Islet precursor cell (in vitro differentiated cells): ENCODE results near the gene DAB2IP.
"Not testable (repeated sequence)": the region's sequence is repeated elsewhere in the genome, so short reads cannot be mapped to it uniquely, and the experiment has no call there.

ENCODE experiments used
- DNase-seq: peaks from one replicate; pipeline ENCODE4 v3.0.0-alpha.2; 2018

DAB2IP gene

DNA sequence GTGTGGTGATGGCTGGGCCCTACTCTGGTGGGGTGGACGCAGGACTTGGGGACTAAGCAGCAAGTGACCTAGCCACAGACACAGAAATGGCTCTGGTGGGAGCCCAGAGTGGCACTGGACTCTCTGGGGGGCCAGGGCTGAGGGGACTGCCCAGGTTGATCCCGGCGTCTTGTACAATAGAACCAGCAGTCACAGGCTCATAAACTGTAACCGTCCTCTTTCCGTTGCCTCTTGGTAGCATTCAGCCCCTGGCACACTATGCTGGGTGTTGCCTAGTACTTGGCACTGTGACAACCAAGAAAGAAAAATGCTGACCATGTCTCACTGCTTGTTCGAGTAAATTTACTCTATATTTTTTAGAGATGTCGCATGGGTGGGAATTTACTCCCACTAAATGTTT, 80.5 kb downstream of the DAB2IP start:
- DNase-seq = no peak

- no peak for DNase-seq
Observed at GRCh38 chr9:121732389-121732788, 81.0 kb downstream of the DAB2IP start.

DNA sequence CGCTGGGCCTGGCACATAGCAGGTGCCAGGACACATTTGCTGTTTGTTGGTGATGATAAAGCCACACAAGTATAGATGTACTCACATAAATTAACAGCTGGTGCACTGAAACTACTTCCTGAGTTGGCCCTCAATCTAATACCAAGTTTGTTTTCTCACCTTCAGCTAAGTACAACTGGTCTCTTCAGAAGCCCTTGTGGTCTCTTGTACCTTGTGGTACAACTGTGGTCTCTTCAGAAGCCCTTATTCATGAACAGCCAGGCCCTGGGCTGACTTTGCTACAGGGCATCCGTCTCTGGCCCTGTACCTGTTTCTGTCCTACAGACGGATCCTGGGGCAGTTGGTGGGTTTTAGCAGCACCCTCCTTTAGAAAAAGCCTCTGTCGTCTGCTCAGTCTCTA, 81.5 kb downstream of the DAB2IP start:
- no peak for DNase-seq

- DNase-seq = no peak
Observed at GRCh38 chr9:121734465-121734864, 83.0 kb downstream of the DAB2IP start.

DNA sequence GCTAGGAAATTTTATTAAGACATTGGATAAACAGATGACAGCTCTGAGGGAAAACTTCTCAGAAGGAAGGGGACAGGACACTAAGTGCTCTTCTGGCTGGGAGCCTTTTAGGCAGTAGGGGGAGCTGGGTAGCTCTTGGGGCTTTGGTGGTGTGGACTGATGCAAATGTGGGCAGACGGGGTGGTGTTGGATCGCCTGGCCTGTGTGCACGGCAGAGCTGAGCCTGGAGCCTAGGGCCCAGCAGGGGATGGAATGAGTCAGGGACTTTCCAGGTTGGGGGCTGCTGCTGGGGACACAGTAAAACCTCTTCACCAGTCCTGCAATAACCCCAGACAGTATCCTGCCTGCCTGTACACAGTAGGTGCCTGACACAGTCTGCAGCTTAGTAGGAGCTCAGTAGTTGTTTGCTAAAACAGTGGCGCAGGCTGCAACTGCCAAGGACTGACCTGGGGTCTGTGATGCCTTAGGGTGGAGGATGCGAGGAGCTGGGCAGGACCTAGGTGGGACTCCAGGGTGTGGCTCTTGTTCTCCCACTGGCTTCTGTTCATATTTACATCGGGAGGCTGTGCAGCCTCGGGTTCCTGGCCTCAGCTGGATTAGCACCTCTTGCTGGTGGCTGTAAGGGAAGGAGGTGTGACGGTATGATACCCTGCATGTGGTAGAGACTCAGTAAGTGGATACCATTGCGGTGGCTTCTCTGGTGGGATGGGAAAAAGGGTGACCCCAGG, 83.8 kb downstream of the DAB2IP start:
- DNase-seq = peak; percentile 94

DNA sequence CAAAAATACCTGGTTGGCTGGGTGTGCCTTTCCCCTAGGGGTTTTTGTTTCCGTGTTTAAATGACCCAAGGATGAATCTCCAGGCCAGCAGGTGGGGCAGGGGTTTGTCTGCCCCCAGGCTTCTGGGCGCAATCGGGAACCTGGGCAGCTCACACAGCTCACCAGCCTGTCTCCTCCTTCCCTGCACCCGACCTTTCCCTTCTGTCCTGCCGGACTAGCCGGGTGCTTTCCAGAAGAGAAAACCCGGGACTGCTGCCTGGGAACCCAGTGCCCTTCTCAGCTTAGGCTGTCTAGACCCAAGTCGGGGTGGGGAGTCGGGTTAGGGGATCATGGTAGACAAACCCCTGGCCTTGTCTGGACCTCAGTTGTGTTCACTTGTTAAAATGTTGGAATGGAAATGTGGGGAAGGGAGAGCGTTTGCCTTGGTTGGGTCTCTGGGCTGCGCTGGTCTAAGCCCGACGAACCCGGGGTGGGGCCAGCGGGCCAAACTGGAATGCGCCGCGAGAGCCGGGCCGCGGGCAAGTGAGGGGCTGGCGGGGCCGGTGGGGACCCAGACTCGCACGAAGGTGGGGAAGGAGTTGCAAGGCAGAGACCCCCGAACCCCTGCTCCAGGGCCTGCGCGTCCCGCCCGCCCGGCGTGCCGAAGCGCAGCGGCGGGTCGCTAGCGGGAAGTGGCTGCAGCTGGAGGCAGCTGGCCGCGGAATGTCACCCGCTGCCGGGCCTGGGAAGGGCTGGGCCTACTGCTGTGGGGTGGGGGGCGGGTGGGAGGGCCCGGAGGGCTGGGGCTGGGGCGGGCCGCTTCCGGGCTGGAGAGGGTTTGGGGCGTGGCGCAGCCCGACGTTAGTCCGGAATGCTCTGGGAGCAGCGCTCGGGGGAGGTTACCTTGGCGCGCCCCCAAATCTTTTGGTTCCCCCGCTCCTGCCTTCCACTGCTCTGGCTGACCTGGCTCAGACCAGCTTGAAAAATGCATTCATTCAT, 84.6 kb downstream of the DAB2IP start:
- peak; percentile 88 for DNase-seq

DNA sequence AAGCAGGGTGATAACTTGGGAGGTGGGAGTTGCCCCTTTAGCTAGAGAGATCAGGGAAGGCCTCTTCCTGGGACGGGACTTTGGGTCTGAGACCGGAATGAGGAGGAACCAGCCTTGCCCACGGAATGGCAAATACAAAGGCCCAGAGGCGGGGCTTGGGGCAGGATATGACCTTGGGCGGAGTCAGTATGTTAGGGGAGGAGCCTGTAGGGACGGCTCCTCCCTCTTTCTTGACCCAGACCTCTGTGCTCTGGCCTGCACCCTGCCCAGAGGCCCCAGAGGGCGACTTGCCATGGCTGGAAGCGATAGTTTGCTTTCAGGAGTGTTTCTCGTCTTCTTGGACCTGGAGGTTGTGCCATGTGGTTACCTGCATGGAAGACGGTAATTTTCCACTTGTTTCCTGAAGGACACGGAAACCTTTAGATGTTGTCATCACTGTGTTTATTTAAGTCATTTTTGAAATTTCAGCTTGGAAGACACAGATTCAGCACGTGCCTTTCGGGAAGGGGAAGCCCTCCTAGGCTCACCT, 85.6 kb downstream of the DAB2IP start:
- peak; percentile 79 for DNase-seq

DNA sequence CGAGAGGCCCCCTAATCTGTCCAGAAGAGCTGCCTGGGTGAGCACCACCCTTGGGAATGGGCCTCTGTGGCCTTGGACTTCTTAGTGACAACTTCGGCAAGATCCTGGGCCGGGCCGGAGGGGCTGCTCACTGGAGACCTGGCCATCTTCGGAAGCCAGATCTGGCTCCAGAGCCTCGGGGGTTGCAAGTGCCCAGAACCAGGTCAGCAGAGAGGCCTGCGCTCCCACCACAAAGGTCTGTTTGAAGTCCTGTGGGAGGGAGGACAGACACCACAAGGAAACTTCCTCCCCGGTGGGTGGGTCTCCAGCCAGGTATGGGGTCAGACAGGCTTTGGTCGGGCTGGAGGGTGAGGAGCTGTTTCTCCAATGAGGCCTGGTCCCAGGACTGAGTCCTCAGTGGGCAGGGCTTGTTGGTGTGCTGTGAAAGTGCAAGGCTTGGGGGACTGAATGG, 86.1 kb downstream of the DAB2IP start:
- peak; percentile 78 for DNase-seq

DNA sequence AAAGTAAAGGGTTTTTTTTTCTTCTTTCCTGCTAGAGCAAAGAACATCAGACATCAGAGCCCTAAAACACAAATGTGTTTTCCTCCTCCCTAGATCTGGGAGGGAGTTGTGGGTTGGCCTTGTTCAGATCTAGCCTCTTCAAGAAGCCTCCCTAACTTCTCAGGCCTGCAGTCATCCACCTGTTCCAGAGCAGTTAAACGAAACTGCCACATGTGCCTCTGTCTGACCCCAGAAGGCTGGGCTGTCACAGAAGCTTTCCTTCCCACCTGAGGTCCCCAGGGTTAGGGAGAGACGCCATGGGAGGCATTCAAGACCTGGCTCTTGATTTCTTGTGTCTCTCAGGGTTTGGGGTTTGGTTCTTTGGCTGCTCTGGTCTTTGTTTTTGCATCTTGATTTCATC, 87.0 kb downstream of the DAB2IP start:
- DNase-seq = no peak

DNA sequence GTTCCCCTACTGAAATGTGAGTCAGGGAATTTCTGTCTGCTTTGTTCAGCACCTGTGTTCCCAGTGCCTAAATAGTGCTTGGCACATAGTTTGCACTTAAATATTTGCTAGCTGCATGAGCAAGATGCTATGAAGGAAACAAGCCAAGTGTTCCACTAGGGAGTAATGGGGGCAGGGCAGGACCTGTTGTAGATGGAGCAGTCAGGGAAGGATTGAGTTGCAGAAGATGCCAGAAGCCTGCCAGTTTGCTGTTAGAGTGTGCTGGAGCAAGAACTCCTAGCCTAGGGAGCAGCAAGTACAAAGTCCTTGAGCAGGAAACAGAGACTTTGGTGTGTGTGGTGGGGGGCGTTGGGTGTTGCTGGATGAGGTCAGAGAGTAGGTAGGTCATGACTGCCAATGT, 87.5 kb downstream of the DAB2IP start:
- DNase-seq = no peak

- no peak for DNase-seq
Observed at GRCh38 chr9:121739971-121740370, 88.5 kb downstream of the DAB2IP start.

DNA sequence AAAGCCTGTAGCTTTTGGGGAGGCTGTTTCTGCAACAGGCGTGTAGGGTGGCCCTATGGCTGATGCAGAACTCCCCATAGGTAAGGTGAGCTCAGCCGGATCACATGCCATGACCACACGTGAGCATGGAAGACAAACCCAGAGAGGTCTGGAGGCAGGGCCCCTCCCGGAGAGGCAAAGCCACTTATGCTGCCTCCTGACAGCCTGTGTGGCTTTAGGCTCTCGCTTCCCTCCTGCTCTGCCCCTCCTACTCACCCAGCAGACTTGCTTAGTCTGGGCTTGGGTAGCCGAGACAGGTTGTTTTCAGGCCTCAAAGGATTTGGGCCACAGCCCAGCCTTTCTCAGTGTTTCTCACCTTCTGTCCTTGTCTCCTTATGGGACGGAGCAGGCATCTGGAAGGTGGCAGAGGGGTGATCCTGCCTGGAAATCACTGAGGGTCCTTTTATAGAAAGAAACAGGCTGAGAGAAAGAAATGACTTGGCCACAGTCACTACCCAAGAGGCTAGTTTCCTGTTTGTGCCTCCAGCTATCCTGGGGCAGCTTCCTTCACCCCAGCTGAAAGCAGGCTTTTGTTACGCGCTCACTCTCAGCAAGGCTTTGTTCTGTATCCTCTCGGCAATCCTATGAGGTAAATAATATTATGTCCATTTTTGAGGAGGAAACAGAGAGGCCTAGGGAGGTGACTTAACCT, 89.9 kb downstream of the DAB2IP start:
- DNase-seq = peak; percentile 81

DNA sequence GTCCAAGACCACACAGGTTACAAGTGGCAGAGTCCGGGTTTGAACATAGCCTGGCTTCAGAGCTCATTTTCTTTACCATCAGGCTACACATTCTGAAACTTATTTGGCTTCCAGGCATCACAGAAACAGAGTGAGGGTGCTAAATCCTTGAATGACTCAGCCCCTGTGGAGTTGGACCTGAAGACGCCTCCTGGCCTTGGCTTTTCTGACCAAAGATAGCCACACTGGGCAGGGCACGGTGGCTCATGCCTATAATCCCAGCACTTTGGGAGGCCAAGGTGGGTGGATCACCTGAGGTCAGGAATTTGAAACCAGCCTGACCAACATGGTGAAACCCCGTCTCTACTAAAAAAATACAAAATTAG, 90.5 kb downstream of the DAB2IP start:
- not testable (repeated sequence) for DNase-seq

GRCh38 chr9:121742923-121743322, 91.5 kb downstream of the DAB2IP start:
- no peak for DNase-seq

GRCh38 chr9:121743441-121744001, 92.1 kb downstream of the DAB2IP start:
- DNase-seq = peak; percentile 96

DNA sequence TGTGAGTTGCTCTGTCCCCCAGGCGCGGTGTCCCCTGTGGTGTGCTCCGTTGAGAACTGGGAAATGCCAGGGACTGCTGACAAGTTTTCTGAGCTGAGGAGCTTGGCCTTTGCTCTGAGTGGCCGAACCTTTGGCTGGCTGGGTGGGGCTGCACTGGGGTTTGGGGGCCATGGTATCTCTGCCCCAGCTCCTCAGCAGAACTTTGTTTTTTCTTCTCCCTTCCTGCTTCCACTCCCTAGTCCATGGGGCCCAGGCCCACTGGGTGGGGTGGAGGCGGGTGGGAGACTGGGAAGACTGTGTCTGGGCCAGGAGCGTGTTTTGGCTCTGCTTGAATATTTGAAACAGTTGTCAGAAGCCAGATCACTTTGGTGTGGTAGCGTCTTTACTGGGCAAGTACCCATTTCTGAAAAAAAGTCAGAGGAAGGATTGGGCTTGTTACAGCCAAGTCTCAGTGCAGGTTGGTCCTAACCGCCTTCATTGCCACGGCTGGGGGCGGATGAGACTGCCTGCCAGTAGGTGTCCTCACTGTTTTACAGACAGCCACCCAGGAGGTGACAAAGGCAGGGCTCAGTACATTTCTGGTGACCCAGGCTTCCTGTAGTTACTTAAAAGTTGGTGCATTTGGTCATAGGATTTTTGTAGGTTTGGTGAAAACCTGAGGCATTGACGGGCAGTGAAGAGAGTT, 92.7 kb downstream of the DAB2IP start:
- peak; percentile 86 for DNase-seq

DNA sequence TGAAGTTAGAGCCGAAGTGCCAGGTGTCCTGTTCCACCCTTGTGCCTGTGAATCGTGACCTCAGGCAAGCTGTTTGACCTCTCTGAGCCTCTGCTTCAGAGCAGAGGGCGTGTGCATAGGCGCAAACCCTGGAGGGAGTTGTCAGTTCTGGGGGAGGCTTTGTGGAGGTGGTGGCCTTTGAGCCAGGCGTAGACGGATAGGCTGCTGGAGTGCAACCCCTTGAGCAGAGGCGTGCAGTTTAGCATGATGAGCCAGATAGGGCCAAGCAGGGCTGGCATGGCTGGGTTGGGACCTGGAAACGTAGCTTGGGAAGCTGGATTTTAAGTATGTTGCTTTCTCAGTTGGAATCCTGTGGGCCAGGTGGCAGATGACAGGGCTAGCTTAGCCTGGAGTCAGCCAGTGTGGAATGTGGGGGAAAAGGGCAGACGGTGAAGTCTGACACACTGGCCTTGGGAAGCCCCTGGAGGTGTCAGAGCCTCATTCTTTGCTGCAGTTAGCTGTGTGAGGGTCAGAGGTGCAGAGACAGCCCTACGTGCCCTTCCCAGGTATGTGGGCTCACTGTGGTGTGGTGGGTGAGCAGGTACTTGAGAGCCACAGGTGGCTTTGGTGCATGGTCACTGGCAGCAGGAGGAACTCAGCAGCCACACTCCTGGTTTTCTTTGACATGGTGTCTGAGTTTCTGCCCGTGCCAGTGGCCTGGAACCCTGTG, 93.4 kb downstream of the DAB2IP start:
- peak; percentile 89 for DNase-seq

- no peak for DNase-seq
Observed at GRCh38 chr9:121745396-121745695, 93.9 kb downstream of the DAB2IP start.

GRCh38 chr9:121746411-121746810, 95.0 kb downstream of the DAB2IP start:
- no peak for DNase-seq

- DNase-seq = no peak
Observed at GRCh38 chr9:121746866-121747265, 95.4 kb downstream of the DAB2IP start.

DNA sequence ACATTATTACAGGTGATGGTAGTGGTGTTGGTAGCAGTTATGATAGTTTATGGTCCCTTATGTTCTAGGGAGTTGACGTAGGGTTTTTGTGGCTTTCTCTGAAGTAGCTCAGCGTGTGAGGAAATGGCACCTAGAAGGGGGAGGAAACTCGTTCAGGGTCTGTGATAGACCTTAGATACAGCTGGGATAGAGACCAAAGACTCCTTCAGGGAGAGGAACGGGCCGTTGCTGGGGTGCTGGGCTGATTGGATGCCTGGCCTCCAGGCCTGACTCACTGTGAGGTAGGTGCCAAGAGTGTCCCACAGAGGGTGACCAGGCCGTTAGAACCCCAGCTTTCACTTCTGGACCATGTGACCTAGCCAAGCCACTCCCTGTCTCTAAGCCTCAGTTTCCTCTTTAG, 96.6 kb downstream of the DAB2IP start:
- DNase-seq = no peak
